OCI-LY7 (cell line): Measurements from ENCODE around the gene STN1. TPM values are rescaled to one million over a fixed set of nuclear protein-coding genes. Genes with fewer than 3 reads are reported as not detected.

Experiments
- BruUV-seq: library from RNA; stranded (reverse); fragments of 400-500 nt; replicated peaks from 2 replicates; lab custom pipeline; 2021; lab: Mats Ljungman, UMichigan
- CTCF ChIA-PET: fragments of 300-600 bp; sonication (Branson Sonifier 250); formaldehyde crosslinking; loops from one replicate; lab custom pipeline; 2022; ENCODE audit warnings: antibody characterized with exemption; ENCODE audit not compliant: unreplicated experiment; lab: Charles Lee
- POLR2A ChIA-PET: fragments of 300-600 bp; sonication (Branson Sonifier 250); formaldehyde crosslinking; loops from one replicate; lab custom pipeline; 2022; ENCODE audit warnings: antibody characterized with exemption; lab: Charles Lee
- DNase-seq: peaks from one replicate; pipeline ENCODE4 v3.0.0-alpha.2; 2015; ENCODE audit warnings: low spot score
- H2AFZ ChIP-seq: fragments of 200-600 bp; sonication (generic), shearing (Covaris generic); 2 replicates; pipeline ENCODE4 v1.6.1; 2014; ENCODE audit warnings: mild to moderate bottlenecking, antibody characterized with exemption, low read length, moderate library complexity
- H3K27ac ChIP-seq: fragments of 200-600 bp; sonication (generic); 2 replicates; pipeline ENCODE4 v1.5.1; 2014; ENCODE audit warnings: mixed run types, low read depth, mild to moderate bottlenecking, moderate library complexity, low read length, inconsistent platforms; ENCODE audit not compliant: poor library complexity, severe bottlenecking
- H3K36me3 ChIP-seq: fragments of 200-600 bp; sonication (generic); 2 replicates; pipeline ENCODE4 v1.6.1; 2014; ENCODE audit warnings: mild to moderate bottlenecking, antibody characterized with exemption, low read length, moderate library complexity, mixed read lengths; ENCODE audit not compliant: insufficient read depth
- H3K4me1 ChIP-seq: fragments of 200-600 bp; sonication (generic); 2 replicates; pipeline ENCODE4 v1.5.1; 2014; ENCODE audit warnings: mild to moderate bottlenecking, low read length; ENCODE audit not compliant: insufficient read depth, poor library complexity, severe bottlenecking
- H3K4me2 ChIP-seq: fragments of 200-600 bp; sonication (generic); 2 replicates; pipeline ENCODE4 v1.6.1; 2014; ENCODE audit warnings: mild to moderate bottlenecking, low read length
- H3K4me3 ChIP-seq: fragments of 200-600 bp; sonication (generic); 2 replicates; pipeline ENCODE4 v1.5.1; 2014; ENCODE audit warnings: mild to moderate bottlenecking, low read depth, low read length; ENCODE audit not compliant: poor library complexity, severe bottlenecking
- H3K79me2 ChIP-seq: fragments of 200-600 bp; sonication (generic); 2 replicates; pipeline ENCODE4 v1.6.1; 2016; ENCODE audit warnings: low read depth, mild to moderate bottlenecking, low read length, moderate library complexity, mixed read lengths; ENCODE audit not compliant: insufficient read depth
- H3K9me2 ChIP-seq: fragments of 200-600 bp; sonication (generic); 2 replicates; pipeline ENCODE4 v1.6.1; 2016; ENCODE audit warnings: mild to moderate bottlenecking, low read length, mixed read lengths; ENCODE audit not compliant: insufficient read depth
- H3K9me3 ChIP-seq: fragments of 200-600 bp; sonication (generic); 2 replicates; pipeline ENCODE4 v1.6.1; 2014; ENCODE audit warnings: mild to moderate bottlenecking, mixed run types, low read length, mixed read lengths
- H4K20me1 ChIP-seq: fragments of 200-600 bp; sonication (generic); 2 replicates; pipeline ENCODE4 v1.6.1; 2014; ENCODE audit warnings: mild to moderate bottlenecking, antibody characterized with exemption, low read length, moderate library complexity, mixed read lengths; ENCODE audit not compliant: insufficient read depth
- CTCF ChIP-seq: fragments of 200-600 bp; sonication (generic); conservative IDR thresholded peaks from 2 replicates; pipeline ENCODE4 v1.5.1; 2014; ENCODE audit warnings: mild to moderate bottlenecking, antibody characterized with exemption, low read length, moderate library complexity, mixed read lengths
- EZH2phosphoT487 ChIP-seq: fragments of 200-600 bp; sonication (generic); IDR thresholded peaks from 2 replicates; pipeline ENCODE4 v1.6.1; 2018; ENCODE audit warnings: low read depth, borderline replicate concordance, mild to moderate bottlenecking, mixed run types, antibody characterized with exemption, low read length, moderate library complexity, mixed read lengths
- intact Hi-C: fragments of 100-400 bp; cut with micrococcal nuclease; formaldehyde crosslinking; loops from one replicate; pipeline ENCODE4 v1.10.0; 2022; ENCODE audit not compliant: unreplicated experiment
- total RNA-seq, 2 experiments: library from RNA; depleted of rRNA in 1 of 2; stranded (reverse); fragments of >200 nt in 1 of 2; shearing (Covaris generic) in 1 of 2; gene quantifications; 2 replicates each; pipeline ENCODE4 v1.2.3, GENCODE V29; 2014 to 2022

Gene STN1
- total RNA-seq, 2 experiments from 2014 or later = 19.5 to 24.5 TPM

- TF ChIP-seq EZH2phosphoT487 (no peak), CTCF (no peak)
- H3K4me1 ChIP-seq = peaks cover 6% of the 10 kb centered on the region
- no peak overlapping the region for H3K4me3 ChIP-seq
- no peaks in the 10 kb centered on the region for H3K79me2 ChIP-seq
- intact Hi-C loops = loop anchor here (10.0 kb wide), 1 partner anchor 260 kb away; no protein-coding TSS in a partner anchor
- H4K20me1 ChIP-seq = no peaks in the 10 kb centered on the region
- BruUV-seq = no TSS peak
- no peak overlapping the region for H3K27ac ChIP-seq
- DNase-seq = no peak
- no peaks in the 10 kb centered on the region for H3K36me3 ChIP-seq
- H3K9me3 ChIP-seq = no peaks in the 10 kb centered on the region
- CTCF ChIA-PET = no interaction called here
- H3K9me2 ChIP-seq = no peaks in the 10 kb centered on the region
- peak overlapping the region; percentile 23; the same call in 1 of the 2 replicates for H3K4me2 ChIP-seq
- no peak overlapping the region for H2AFZ ChIP-seq
- POLR2A ChIA-PET = no interaction called here
These were observed 63.1 kb downstream of the STN1 start for GRCh38 chr10:103854686-103855391.

DNA sequence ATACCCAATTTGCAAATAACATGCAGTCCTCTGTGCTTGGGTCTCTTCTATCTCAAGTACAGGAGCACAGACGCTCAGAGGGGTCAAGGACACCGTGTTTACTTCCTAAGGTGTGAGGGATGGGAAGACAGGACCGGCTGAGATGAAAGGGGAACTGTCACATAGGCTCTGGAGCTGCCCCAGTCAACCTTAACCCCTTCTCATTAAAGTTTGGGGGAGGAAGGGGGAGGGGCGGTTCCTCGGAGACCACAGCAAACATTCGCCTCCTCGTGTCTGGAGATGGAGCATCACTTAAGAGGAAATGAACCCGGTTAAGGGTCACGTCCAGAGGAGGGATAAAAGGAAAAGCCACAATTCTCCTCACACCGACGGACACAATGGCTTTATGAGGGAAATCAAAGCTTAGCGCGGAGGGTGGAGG is 63.7 kb downstream of the STN1 start:
- no peak for DNase-seq
- Histone ChIP-seq H3K4me3 (no peak overlapping the region), H3K4me1 (peaks cover 6% of the 10 kb centered on the region), H3K27ac (no peak overlapping the region), H3K36me3 (no peaks in the 10 kb centered on the region), H4K20me1 (no peaks in the 10 kb centered on the region), H2AFZ (no peak overlapping the region), H3K9me3 (no peaks in the 10 kb centered on the region), H3K4me2 (peak overlapping the region; percentile 23; the same call in 1 of the 2 replicates), H3K79me2 (no peaks in the 10 kb centered on the region), H3K9me2 (no peaks in the 10 kb centered on the region)
- BruUV-seq = no TSS peak
- CTCF ChIA-PET = no interaction called here
- POLR2A ChIA-PET = no interaction called here
- intact Hi-C loops = loop anchor here (10.0 kb wide), 1 partner anchor 259 kb away; no protein-coding TSS in a partner anchor
- no peak for TF ChIP-seq EZH2phosphoT487
- TF ChIP-seq CTCF = no peak
